ENCODE data around the gene BRMS1. TPM values are rescaled to one million over a fixed set of nuclear protein-coding genes. Genes with fewer than 3 reads are reported as not detected.
A peak's percentile ranks its signal among the peaks of the same experiment; 100 is the strongest.

The BRMS1 gene
- total and polyA plus RNA-seq, 2 experiments from 2014 or later: 46.2 to 65.9 TPM

GRCh38 chr11:66338276-66339161, 6.4 kb downstream of the BRMS1 start:
- DNase-seq: no peak
- Histone ChIP-seq H4K20me1 (ENCODE audit: insufficient read depth) (no peaks in the 10 kb centered on the region), H2AFZ (no peak overlapping the region), H3K79me2 (ENCODE audit: insufficient read depth) (peaks cover 39% of the 10 kb centered on the region), H3K27me3 (replicated peaks; ENCODE audit: insufficient read depth) (no peaks in the 10 kb centered on the region), H3K9me2 (ENCODE audit: insufficient read depth) (no peaks in the 10 kb centered on the region), H3K36me3 (ENCODE audit: low read depth) (no peaks in the 10 kb centered on the region), H3F3A (ENCODE audit: insufficient read depth) (peaks cover 12% of the 10 kb centered on the region), H3K9me3 (ENCODE audit: low read depth) (no peaks in the 10 kb centered on the region), H3K4me3 (no peak overlapping the region), H3K9ac (peak overlapping the region; percentile 99; the same call in 1 of the 2 replicates), H3K4me1 (ENCODE audit: insufficient read depth) (peaks cover 10% of the 10 kb centered on the region), H3K4me2 (ENCODE audit: unreplicated experiment) (no peak overlapping the region), H3K27ac (peak overlapping the region; percentile 99; the same call in 1 of the 2 replicates)
- WGBS, 2 experiments (ENCODE audit: low coverage in 1 of 2, low lambda C conversion rate in 2 of 2, missing lambda C conversion rate in 2 of 2): 80 to 82% methylated on average over 13 to 17 of the region's 17 CpGs
- in situ Hi-C loops (cut with MboI): no loop called here
- TF ChIP-seq EZH2phosphoT487 (IDR thresholded peaks at IDR 0.05; ENCODE audit: insufficient read depth, low read depth) (no peak), EZH2 (IDR thresholded peaks at IDR 0.05; ENCODE audit: insufficient read depth, poor library complexity, severe bottlenecking) (no peak)

- no peak overlapping the region for H3K4me3 ChIP-seq
- peak overlapping the region; percentile 31 for H3K4me2 ChIP-seq (ENCODE audit: unreplicated experiment)
- no peak overlapping the region for H2AFZ ChIP-seq
- in situ Hi-C loops (cut with MboI): no loop called here
- H3K9me2 ChIP-seq (ENCODE audit: insufficient read depth): no peaks in the 10 kb centered on the region
- H3K27ac ChIP-seq: peak overlapping the region; percentile 99
- H3K27me3 ChIP-seq (replicated peaks; ENCODE audit: insufficient read depth): no peaks in the 10 kb centered on the region
- TF ChIP-seq EZH2phosphoT487 (IDR thresholded peaks at IDR 0.05; ENCODE audit: insufficient read depth, low read depth) (no peak), EZH2 (IDR thresholded peaks at IDR 0.05; ENCODE audit: insufficient read depth, poor library complexity, severe bottlenecking) (no peak)
- H3K9me3 ChIP-seq (ENCODE audit: low read depth): no peaks in the 10 kb centered on the region
- H3F3A ChIP-seq (ENCODE audit: insufficient read depth): peaks cover 12% of the 10 kb centered on the region
- H3K9ac ChIP-seq: peak overlapping the region; percentile 99
- peaks cover 39% of the 10 kb centered on the region for H3K79me2 ChIP-seq (ENCODE audit: insufficient read depth)
- peaks cover 10% of the 10 kb centered on the region for H3K4me1 ChIP-seq (ENCODE audit: insufficient read depth)
- H3K36me3 ChIP-seq (ENCODE audit: low read depth): no peaks in the 10 kb centered on the region; the same call in 1 of the 2 replicates
- WGBS, 2 experiments (ENCODE audit: low coverage in 1 of 2, low lambda C conversion rate in 2 of 2, missing lambda C conversion rate in 2 of 2): 35 to 40% methylated on average over 15 to 18 of the region's 18 CpGs
- no peaks in the 10 kb centered on the region for H4K20me1 ChIP-seq (ENCODE audit: insufficient read depth)
- peak; percentile 55 for DNase-seq
These were observed 7.6 kb downstream of the BRMS1 start for GRCh38 chr11:66337103-66337899.

- TF ChIP-seq EZH2phosphoT487 (IDR thresholded peaks at IDR 0.05; ENCODE audit: insufficient read depth, low read depth) (0 out of 2 replicates have a peak, but pooled peaks have one; percentile 29), EZH2 (IDR thresholded peaks at IDR 0.05; ENCODE audit: insufficient read depth, poor library complexity, severe bottlenecking) (no peak)
- WGBS, 2 experiments (ENCODE audit: low coverage in 1 of 2, low lambda C conversion rate in 2 of 2, missing lambda C conversion rate in 2 of 2): 0 to 1% methylated on average over 21 to 22 of the region's 22 CpGs
- peaks cover 12% of the 10 kb centered on the region for H3F3A ChIP-seq (ENCODE audit: insufficient read depth)
- in situ Hi-C loops (cut with MboI): no loop called here
- peak within 1 kb of the TSS; percentile 91 for H3K4me3 ChIP-seq
- no peaks in the 10 kb centered on the region for H3K9me3 ChIP-seq (ENCODE audit: low read depth)
- peaks cover 10% of the 10 kb centered on the region for H3K4me1 ChIP-seq (ENCODE audit: insufficient read depth)
- peak within 1 kb of the TSS; percentile 92 for H3K4me2 ChIP-seq (ENCODE audit: unreplicated experiment)
- peak within 1 kb of the TSS; percentile 99 for H3K9ac ChIP-seq
- H3K9me2 ChIP-seq (ENCODE audit: insufficient read depth): no peaks in the 10 kb centered on the region
- peak within 1 kb of the TSS; percentile 99 for H3K27ac ChIP-seq
- peak; percentile 98 for DNase-seq
- no peaks in the 10 kb centered on the region; the same call in 1 of the 2 replicates for H3K36me3 ChIP-seq (ENCODE audit: low read depth)
- no peaks in the 10 kb centered on the region for H3K27me3 ChIP-seq (replicated peaks; ENCODE audit: insufficient read depth)
- H3K79me2 ChIP-seq (ENCODE audit: insufficient read depth): peaks cover 39% of the 10 kb centered on the region
- H4K20me1 ChIP-seq (ENCODE audit: insufficient read depth): no peaks in the 10 kb centered on the region
- no peak within 1 kb of the TSS for H2AFZ ChIP-seq
These were observed 8.4 kb downstream of the BRMS1 start, which contains the start of gene RIN1 for GRCh38 chr11:66336234-66337102. Gene RIN1, minus strand, starts transcription at chr11:66336434. Its CDS starts 32 bp downstream, at chr11:66336402.
